ENCODE results near the gene OR2G3.

DNA sequence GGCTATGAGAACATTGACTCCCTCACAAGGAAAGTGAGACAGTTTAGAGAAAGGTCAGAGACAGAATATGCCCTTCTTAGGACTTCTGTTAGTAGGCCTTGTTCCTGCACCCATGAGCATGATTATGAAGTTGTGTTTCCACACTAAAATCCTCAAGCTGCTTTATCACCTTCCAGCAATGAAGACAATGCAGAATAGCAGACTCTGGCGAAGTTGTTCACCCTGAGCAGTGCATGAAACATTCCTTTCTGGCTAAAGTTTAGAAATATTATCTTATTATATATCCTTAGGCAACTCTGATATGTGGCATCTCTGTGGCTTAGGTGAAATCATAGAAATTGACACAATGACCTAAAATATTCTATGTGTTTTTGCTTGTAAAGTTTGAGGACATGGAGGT lies 31.1 kb upstream of the OR2G3 start:
- TF ChIP-seq, protein P1, sequence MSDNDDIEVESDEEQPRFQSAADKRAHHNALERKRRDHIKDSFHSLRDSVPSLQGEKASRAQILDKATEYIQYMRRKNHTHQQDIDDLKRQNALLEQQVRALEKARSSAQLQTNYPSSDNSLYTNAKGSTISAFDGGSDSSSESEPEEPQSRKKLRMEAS (IDR thresholded peaks at IDR 0.05; ENCODE audit: insufficient read depth, insufficient read length) = no peak
- TF ChIP-seq POLR2A (IDR thresholded peaks at IDR 0.05; ENCODE audit: low read depth, low read length) = no peak
- TF ChIP-seq, protein P2, sequence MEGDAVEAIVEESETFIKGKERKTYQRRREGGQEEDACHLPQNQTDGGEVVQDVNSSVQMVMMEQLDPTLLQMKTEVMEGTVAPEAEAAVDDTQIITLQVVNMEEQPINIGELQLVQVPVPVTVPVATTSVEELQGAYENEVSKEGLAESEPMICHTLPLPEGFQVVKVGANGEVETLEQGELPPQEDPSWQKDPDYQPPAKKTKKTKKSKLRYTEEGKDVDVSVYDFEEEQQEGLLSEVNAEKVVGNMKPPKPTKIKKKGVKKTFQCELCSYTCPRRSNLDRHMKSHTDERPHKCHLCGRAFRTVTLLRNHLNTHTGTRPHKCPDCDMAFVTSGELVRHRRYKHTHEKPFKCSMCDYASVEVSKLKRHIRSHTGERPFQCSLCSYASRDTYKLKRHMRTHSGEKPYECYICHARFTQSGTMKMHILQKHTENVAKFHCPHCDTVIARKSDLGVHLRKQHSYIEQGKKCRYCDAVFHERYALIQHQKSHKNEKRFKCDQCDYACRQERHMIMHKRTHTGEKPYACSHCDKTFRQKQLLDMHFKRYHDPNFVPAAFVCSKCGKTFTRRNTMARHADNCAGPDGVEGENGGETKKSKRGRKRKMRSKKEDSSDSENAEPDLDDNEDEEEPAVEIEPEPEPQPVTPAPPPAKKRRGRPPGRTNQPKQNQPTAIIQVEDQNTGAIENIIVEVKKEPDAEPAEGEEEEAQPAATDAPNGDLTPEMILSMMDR (IDR thresholded peaks at IDR 0.05; ENCODE audit: extremely low read depth in 1 of 2, insufficient read depth in 1 of 2, low read depth in 1 of 2, low read length in 2 of 2) = no peak
